ENCODE measurements around the gene MRPL10. TPM values are rescaled to one million over a fixed set of nuclear protein-coding genes. Genes with fewer than 3 reads are reported as not detected.
"Not testable (repeated sequence)": the region's sequence is repeated elsewhere in the genome, so short reads cannot be mapped to it uniquely, and the experiment has no call there.

The MRPL10 gene
- total RNA-seq, 2 donors from 2014 or later = 68.7 to 84.1 TPM

DNA sequence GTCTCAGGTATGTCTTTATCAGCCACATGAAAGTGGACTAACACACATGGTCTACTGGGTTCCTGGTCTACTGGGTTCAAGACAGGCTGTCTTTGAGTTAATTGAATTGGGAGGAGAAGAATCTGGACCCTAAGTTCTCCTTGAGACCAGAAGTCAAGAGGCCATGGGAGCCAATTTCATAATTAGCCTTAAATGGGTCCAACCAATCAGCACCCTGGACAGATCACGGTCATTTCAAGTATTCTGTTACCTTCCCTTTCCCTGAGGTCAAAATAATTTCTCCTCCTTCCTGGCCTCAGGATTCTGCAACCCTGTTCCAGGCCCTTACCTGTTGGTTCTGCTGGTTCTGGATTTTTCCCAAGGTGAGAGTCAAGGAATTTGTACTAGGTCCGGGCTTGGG lies 33.5 kb downstream of the MRPL10 start:
- Mint-ChIP-seq H3K27ac (no peak overlapping the region), H3K36me3 (no peaks in the 10 kb centered on the region), H3K9me3 (no peaks in the 10 kb centered on the region)
- DNase-seq (ENCODE audit: low spot score in 2 of 2) = no peak
- ATAC-seq = no peak

DNA sequence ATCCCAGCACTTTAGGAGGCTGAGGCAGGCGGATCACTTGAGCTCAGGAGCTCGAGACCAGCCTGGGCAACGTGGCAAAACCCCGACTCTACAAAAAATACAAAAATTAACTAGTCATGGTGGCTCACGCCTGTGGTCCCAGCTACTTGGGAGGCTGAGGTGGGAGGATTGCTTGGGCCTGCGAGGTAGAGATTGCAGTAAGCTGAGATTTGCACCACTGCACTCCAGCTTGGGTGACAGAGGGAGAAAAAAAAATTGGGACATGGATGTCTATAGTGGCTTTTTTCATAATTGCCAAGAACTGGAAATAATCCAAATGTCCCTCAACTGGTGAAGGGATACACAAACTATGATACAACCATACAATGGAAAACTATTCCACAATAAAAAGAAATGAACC lies 38.4 kb downstream of the MRPL10 start:
- ATAC-seq = no peak
- Mint-ChIP-seq H3K9me3 (no peaks in the 10 kb centered on the region), H3K27ac (peak overlapping the region in 1 of 2 donors; percentile 40)

DNA sequence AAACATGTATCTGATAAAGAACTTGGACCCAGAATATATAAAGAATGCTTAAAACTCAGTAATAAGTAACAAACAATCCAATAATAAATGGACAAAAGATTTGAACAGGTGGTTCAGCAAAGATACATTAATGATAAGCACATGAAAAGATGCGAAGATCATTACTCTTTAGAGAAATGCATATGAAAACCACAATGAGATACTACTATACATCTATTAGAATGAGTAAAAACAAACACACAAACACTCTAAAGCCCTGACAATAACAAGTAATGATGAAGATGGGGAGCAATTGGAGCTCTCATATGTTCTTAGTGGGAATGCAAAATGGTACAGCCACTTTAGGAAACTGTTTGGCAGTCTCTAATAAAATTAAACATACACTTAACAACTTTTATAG lies 38.9 kb downstream of the MRPL10 start:
- ATAC-seq (no peak), DNase-seq (ENCODE audit: low spot score in 2 of 2) (no peak)
- no peak overlapping the region for H3K27ac Mint-ChIP-seq
- no peaks in the 10 kb centered on the region for H3K36me3 Mint-ChIP-seq
- no peaks in the 10 kb centered on the region for H3K9me3 Mint-ChIP-seq

More for the DNA sequence above, 38.4 kb downstream of the MRPL10 start:
- DNase-seq (ENCODE audit: low spot score in 2 of 2) = no peak
- H3K36me3 Mint-ChIP-seq = no peaks in the 10 kb centered on the region

DNA sequence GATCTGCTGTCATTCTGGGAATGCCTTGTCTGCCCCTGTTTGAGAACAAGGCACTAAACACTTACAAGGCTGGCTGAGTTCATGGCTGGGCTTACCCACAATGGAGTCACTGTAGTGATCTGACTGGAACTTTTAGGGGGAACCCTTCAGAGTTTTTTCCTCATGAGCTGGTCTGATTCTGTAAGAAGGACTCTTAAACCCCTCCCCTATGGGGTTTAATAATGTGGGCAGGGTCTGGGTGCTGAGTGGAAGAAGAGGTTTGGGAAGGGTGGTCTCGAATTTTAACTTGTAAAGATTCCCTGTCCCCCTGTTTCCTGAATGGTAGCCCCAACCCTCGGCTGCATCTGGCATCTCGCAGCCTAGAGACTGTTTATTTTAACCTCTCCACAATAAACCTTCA lies 40.3 kb downstream of the MRPL10 start:
- H3K9me3 Mint-ChIP-seq = no peaks in the 10 kb centered on the region
- H3K36me3 Mint-ChIP-seq = no peaks in the 10 kb centered on the region
- ATAC-seq (no peak), DNase-seq (ENCODE audit: low spot score in 2 of 2) (no peak)
- H3K27ac Mint-ChIP-seq = no peak overlapping the region

DNA sequence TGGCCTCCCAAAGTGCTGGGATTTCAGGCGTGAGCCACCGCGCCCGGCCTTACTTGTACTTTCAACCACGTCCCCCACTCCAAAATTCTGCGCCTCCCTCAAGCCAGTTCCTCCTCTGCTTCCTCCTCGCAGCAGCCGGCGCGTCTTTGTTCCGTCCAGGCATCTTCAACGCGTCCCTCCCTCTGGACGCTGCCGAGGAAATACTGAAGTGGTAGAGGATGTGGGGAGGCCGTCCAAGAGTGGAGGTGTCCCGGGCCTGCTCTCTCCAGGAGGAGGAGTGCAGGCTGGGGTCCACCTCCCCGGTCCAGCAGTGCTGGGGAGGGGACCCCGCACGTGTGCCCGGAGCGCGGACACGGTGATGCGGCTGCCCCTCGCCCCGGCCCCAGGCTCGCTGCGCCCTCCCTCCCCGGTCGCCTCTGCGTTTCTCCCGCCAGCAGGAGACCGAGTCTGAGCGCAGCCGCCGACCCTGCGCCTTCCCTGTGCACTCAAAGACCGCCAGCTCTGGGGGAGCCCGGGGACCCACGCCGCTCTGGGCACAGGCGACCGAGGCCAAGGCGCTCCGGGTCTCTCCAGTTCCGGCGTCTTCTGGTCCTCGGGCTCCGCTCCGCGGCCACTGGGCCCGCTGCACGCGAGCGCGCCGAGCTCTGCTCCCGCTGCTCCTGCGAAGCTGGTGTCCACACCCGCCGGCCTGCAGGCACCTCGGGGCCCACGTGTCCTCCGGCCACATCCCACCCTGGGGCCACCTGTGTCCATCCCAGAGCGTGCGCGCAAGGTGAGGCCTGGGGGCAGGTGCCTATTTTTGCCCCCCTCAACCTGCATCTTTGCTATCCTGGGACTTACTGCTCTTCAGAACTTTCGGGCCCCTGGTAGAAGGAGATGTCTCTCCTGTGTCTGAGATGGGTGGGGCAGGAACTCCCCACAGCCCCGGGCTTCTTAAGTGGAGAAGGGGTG lies 41.5 kb downstream of the MRPL10 start:
- peak in 1 of 2 donors; percentile 68 for DNase-seq (ENCODE audit: low spot score in 2 of 2)
- Mint-ChIP-seq H3K27ac (no peak overlapping the region), H3K9me3 (no peaks in the 10 kb centered on the region), H3K36me3 (no peaks in the 10 kb centered on the region)
- peak; percentile 97 to 98 for ATAC-seq

DNA sequence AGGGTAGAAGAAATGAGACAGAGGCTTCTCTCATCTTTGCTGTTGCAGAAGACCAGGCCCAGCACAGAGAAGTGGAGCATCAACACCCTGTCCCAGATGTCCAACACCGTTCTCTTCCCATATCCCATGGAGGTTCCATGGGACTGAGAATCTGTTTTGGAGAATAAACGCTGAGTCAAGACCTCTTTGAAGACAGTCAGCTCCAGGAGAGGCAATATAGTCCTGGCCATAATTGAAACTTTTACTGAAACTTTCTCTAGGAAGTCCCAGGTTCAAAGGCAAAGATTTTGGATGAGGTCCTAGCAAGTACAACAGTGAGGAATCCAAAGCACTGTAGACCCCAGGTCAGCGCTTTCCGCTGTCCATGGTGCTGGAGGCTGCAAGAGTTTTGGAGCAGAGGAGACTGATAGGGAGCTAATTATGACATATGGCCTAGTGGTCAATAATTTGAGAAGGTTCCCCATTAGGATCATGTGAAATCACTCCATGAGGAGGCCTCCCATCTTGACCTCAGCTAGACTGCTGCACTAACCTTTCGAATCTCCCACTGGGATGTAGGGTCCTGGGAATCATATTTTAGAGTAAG lies 45.7 kb downstream of the MRPL10 start:
- no peaks in the 10 kb centered on the region for H3K9me3 Mint-ChIP-seq
- no peaks in the 10 kb centered on the region for H3K36me3 Mint-ChIP-seq
- ATAC-seq = no peak
- peak in 1 of 2 donors; percentile 41 for DNase-seq (ENCODE audit: low spot score in 2 of 2)
- no peak overlapping the region for H3K27ac Mint-ChIP-seq

DNA sequence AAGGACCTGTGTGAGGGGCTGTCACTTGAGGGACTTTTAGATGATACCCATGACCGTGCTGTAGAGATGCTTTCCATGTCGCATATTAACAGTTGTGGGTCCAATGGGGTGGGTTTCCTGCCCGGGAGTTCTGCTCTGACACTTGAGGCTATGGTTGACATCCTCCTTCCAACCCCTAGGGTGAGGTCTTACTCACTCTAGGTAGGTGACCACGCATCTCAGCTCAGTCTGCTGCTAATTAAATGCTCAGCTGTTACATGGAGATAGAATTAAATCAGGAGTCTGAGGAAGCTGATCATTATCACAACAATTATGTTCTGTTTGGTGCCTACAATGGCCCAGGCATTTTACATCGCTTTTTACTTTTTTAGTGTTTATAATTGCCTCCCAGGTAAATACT lies 49.9 kb downstream of the MRPL10 start:
- DNase-seq (ENCODE audit: low spot score in 2 of 2) = no peak
- H3K27ac Mint-ChIP-seq = no peak overlapping the region

DNA sequence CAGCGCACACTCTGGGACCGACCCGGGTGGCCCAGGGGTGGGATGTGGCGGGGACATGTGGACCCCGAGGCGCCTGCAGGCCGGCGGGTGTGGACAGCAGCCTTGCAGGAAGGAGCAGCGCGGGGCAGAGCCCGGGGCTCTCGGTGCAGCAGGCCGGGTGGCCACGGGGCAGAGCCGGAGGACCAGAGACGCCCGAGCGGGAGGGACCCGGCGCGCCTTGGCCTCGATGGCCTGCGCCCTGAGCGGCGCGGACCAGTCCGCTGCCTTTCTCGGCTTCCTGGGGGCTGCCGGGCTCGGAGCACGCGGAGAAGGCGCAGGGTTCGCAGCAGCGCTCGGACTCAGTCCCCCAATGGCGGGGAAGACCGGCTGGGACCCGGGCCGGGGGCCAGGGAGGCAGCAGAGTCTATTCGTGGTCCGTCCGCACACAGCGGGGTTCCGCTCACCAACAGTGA lies 53.1 kb downstream of the MRPL10 start:
- Mint-ChIP-seq H3K27ac (no peak overlapping the region), H3K36me3 (peaks cover 0 to 7% of the 10 kb centered on the region in 2 donors), H3K9me3 (no peaks in the 10 kb centered on the region)
- DNase-seq (ENCODE audit: low spot score in 2 of 2) (no peak), ATAC-seq (no peak)

More for the DNA sequence above, 49.9 kb downstream of the MRPL10 start:
- ATAC-seq = no peak
- Mint-ChIP-seq H3K36me3 (no peaks in the 10 kb centered on the region), H3K9me3 (no peaks in the 10 kb centered on the region)

DNA sequence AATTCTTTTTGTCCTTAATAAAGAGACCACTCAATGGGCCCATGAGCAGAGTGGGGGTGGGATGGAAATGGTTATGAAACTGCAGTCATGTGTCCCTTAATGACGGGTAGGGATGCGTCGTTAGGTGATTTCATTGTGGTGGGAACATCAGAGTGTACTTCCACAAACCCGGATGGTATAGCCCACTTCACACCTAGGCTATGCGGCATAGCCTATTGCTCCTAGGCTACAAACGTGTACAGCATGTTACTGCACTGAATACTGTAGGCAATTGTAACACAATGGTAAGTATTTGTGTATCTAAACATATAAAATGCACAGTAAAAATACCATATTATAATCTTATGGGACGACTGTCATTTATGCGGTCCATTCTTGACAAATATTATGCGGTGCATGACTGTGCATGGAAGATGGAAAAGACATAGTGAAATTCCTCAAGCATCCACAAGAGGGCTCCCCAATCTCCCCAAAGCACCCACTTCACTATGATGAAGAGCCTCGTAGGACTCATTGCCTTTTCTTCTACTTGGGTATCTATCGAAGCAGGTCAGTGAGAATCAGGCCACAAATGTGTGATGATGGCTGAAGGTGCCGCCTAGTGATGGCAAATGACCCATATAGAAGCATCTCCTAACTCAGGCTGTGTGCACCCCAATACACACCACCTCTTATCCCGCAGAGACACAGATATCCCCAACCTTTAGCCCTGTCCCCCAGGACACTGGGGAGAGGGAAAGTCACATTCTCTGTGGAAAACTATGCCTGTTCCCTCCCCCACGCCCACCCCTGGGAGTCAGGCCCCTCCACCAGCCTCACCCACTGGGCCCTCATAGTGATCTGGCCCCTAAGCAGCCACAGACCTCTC lies 54.8 kb downstream of the MRPL10 start:
- peaks cover 0 to 12% of the 10 kb centered on the region in 2 donors for H3K36me3 Mint-ChIP-seq
- no peaks in the 10 kb centered on the region for H3K9me3 Mint-ChIP-seq
- H3K27ac Mint-ChIP-seq = no peak overlapping the region
- DNase-seq (ENCODE audit: low spot score in 2 of 2) (peak in 1 of 2 donors; percentile 42), ATAC-seq (peak; percentile 84 to 87)

DNA sequence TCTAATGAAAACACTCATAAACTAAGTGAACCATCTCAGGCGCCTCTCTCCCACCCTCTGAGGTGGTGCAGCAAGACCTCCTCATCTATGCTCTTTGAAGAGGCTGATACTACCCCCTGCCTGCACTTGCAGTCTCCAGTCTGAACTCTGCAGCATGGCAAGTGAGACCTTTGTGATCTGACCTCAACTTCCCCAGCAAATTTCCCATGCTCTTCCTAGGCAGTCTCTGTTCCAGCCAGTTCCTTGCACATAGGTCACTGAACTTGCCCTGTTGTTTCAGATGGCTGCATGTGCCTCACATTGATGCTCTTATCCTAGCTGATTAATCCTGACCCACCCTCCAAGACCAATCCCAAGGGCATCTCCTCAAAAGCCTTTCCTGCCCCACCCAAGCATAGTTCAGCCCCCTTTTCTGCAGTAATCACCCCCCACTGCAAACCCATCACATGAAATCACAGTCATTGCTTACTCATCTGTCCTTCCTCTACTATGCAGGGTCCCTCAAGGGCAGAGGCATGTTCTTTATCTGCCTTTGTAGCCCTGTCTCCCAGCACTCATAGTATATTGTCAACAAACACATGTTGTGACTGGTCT lies 56.3 kb downstream of the MRPL10 start:
- Mint-ChIP-seq H3K36me3 (peaks cover 0 to 12% of the 10 kb centered on the region in 2 donors), H3K9me3 (no peaks in the 10 kb centered on the region), H3K27ac (no peak overlapping the region)
- no peak for ATAC-seq
- DNase-seq (ENCODE audit: low spot score in 2 of 2) = no peak

DNA sequence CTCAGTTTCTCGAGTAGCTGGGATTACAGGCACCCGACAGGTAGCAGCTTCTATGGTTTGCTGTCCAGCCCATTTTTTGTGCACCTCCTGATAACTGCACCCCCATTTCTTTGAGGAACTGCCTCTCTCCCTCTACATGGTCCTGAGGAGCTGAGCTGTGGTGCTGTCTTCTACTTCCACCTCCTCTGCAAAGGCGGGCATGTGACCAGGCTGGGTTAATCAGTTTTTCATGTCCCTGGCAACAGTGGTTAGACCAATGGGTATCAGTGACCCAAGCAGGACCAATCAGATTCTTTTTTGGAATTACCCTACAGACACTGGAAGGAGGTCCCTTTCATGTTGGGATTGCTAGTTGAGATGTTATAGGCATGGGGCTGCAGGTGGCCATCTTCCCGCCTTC lies 57.0 kb downstream of the MRPL10 start:
- Mint-ChIP-seq H3K9me3 (no peaks in the 10 kb centered on the region), H3K36me3 (peaks cover 0 to 12% of the 10 kb centered on the region in 2 donors), H3K27ac (no peak overlapping the region)
- ATAC-seq = no peak
- DNase-seq (ENCODE audit: low spot score in 2 of 2) = no peak

DNA sequence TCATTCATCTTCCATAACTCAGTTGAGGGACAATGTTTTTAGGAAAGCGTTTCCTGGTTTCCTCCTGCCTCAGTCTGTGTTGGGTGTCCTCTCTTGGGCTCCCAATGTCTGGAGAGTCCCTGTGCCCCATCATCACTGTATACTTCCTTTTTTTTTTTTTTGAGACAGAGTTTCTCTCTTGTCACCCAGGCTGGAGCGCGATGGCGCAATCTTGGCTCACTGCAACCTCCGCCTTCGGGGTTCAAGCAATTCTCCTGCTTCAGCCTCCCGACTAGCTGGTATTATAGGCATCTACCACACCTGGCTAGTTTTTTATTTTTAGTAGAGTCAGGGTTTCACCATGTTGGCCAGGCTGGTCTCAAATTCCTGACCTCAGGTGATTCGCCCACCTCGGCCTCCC lies 57.7 kb downstream of the MRPL10 start:
- not testable (repeated sequence) for DNase-seq (ENCODE audit: low spot score in 2 of 2); H3K9me3 Mint-ChIP-seq; H3K27ac Mint-ChIP-seq; ATAC-seq
- H3K36me3 Mint-ChIP-seq = peaks cover 0 to 15% of the 10 kb centered on the region in 2 donors

Other genes starting within 250 kb of the MRPL10 start
- gene KPNB1, start 181.6 kb downstream of the MRPL10 start, total RNA-seq = 100 to 1,000 TPM; 560 to 601 TPM
- 10 to 100 TPM; 15.4 to 21.4 TPM for gene TBKBP1, start 137.4 kb downstream of the MRPL10 start, total RNA-seq
- 10 to 100 TPM; 39.6 to 73.5 TPM for gene TBX21, start 98.3 kb downstream of the MRPL10 start, total RNA-seq
- gene OSBPL7, start 9.7 kb downstream of the MRPL10 start, total RNA-seq = 10 to 100 TPM; 23.7 to 29.9 TPM
- gene LRRC46, start 129 bp upstream of the MRPL10 start, total RNA-seq = under 1 TPM; 0.46 to 0.60 TPM
- 10 to 100 TPM; 30.9 to 34.8 TPM for gene SCRN2, start 9.7 kb upstream of the MRPL10 start, total RNA-seq
- under 1 TPM; 0.16 to 0.23 TPM for gene SP6, start 19.6 kb upstream of the MRPL10 start, total RNA-seq
- 10 to 100 TPM; 16.4 to 28.9 TPM for gene SP2, start 64.7 kb upstream of the MRPL10 start, total RNA-seq
- gene PNPO, start 110.0 kb upstream of the MRPL10 start, total RNA-seq = 10 to 100 TPM; 38.3 to 40.0 TPM
- gene PRR15L, start 126.3 kb upstream of the MRPL10 start, total RNA-seq = not detected
- gene CDK5RAP3, start 139.6 kb upstream of the MRPL10 start, total RNA-seq = 100 to 1,000 TPM; 185 to 221 TPM
- 1 to 10 TPM; 1.3 to 3.6 TPM for gene COPZ2, start 206.3 kb upstream of the MRPL10 start, total RNA-seq
- gene NFE2L1, start 216.8 kb upstream of the MRPL10 start, total RNA-seq = 10 to 100 TPM; 81.9 to 92.5 TPM

Measured in activated naive CD4-positive, alpha-beta T cell treated with anti-CD3 and anti-CD28 coated beads, Interleukin-2, amount 50 U/mL, for 72 hours (primary cell).